ENCODE data around the gene NPLOC4.

The NPLOC4 gene

DNA sequence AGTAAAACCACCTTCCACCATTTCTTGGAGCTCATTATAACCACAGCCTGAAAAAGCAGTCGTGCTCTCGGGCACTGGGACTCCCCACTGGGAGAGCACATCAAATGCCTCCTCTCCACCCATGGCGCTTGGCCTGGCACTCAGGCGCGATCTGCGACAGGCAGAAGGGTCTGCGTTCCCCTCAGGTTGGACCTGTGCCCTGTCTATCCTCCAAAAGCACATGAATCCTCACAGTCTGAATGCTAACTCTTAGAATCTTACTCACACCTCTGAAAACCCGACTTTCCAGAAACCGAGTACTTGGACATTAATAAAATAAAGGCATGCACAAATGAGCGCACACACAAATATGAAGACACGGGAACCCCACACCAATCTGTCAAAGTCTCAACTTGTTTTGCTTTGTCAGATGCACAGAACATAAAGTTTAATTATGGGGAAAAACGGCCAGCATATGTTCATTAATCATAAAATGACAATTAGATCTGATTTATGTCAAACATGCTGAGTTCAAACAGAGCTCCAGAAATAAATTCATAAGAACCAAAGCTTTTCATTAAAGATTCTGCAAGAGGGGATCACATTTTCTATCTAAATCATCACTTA lies 64.2 kb downstream of the NPLOC4 start:
- Mint-ChIP-seq H3K4me3 (no peak overlapping the region), H3K27me3 (ENCODE audit: low read depth, poor library complexity) (peaks cover 3% of the 10 kb centered on the region), H3K36me3 (ENCODE audit: low read depth) (peaks cover 64% of the 10 kb centered on the region), H3K27ac (no peak overlapping the region), H3K4me1 (peaks cover 52% of the 10 kb centered on the region), H3K9me3 (no peaks in the 10 kb centered on the region)
- TF ChIP-seq CTCF (IDR thresholded peaks at IDR 0.05) = no peak
- DNase-seq = no peak

- peaks cover 43% of the 10 kb centered on the region for H3K4me1 Mint-ChIP-seq
- TF ChIP-seq CTCF (IDR thresholded peaks at IDR 0.05) = no peak
- H3K9me3 Mint-ChIP-seq = no peaks in the 10 kb centered on the region
- no peak for DNase-seq
- peaks cover 3% of the 10 kb centered on the region for H3K27me3 Mint-ChIP-seq (ENCODE audit: low read depth, poor library complexity)
- H3K4me3 Mint-ChIP-seq = no peak overlapping the region
- H3K36me3 Mint-ChIP-seq (ENCODE audit: low read depth) = peaks cover 58% of the 10 kb centered on the region
- H3K27ac Mint-ChIP-seq = no peak overlapping the region
Measured at GRCh38 chr17:81570964-81571363, 65.9 kb downstream of the NPLOC4 start.

DNA sequence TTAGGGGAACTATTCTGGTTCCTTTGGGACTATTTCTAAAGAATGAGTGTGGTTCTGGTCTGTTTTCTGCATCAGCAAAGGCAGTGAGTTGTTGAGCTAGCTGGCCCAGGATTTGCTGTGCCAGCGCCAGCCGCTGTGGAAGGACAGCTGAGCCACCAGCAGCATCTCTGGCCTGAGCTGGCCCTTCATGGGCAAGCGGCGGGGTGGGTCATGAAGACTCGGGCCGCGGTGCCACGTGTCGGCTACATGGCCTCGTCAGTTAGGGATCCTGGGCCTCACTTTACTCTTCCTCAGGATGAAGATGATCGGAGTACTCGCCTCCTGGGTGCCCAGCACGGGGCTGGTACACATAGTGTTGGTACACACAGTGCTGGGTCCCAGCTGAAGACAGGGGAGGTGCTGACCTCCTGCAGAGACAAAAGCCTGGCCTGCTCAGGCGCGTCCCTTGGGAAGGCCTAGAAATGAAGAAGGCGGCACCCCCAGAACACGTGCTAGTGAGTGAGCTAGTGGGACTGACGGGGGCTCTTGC lies 66.9 kb downstream of the NPLOC4 start:
- peaks cover 59% of the 10 kb centered on the region for H3K36me3 Mint-ChIP-seq (ENCODE audit: low read depth)
- H3K9me3 Mint-ChIP-seq = no peaks in the 10 kb centered on the region
- DNase-seq = no peak
- no peak for TF ChIP-seq CTCF (IDR thresholded peaks at IDR 0.05)
- H3K4me3 Mint-ChIP-seq = no peak overlapping the region
- H3K27me3 Mint-ChIP-seq (ENCODE audit: low read depth, poor library complexity) = peaks cover 3% of the 10 kb centered on the region
- H3K4me1 Mint-ChIP-seq = peaks cover 39% of the 10 kb centered on the region
- no peak overlapping the region for H3K27ac Mint-ChIP-seq

DNA sequence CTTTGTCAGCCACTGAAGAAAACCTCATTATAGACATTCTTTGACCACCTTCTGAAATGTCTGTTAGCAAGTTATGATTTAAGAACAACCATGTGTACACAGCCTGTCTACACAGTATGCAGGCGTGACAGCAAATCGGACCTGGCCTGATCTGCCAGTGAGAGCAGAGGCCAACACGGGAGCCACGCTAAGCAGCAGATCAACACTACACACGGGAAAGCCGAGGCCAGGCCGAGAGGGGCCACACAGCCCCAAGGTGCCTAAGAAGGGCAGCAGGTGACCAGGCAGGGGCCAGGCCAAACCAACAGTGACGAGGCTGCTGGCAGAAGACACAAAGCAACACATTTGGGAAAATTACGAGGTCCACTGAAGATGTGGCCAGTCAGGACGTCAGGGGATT lies 68.5 kb downstream of the NPLOC4 start:
- H3K27ac Mint-ChIP-seq = peak overlapping the region; percentile 73
- no peak for TF ChIP-seq CTCF (IDR thresholded peaks at IDR 0.05)
- H3K27me3 Mint-ChIP-seq (ENCODE audit: low read depth, poor library complexity) = no peaks in the 10 kb centered on the region
- peaks cover 23% of the 10 kb centered on the region for H3K4me1 Mint-ChIP-seq
- H3K4me3 Mint-ChIP-seq = no peak overlapping the region
- H3K36me3 Mint-ChIP-seq (ENCODE audit: low read depth) = peaks cover 55% of the 10 kb centered on the region
- DNase-seq = no peak
- H3K9me3 Mint-ChIP-seq = no peaks in the 10 kb centered on the region

- no peak overlapping the region for H3K4me3 Mint-ChIP-seq
- no peaks in the 10 kb centered on the region for H3K27me3 Mint-ChIP-seq (ENCODE audit: low read depth, poor library complexity)
- peaks cover 14% of the 10 kb centered on the region for H3K4me1 Mint-ChIP-seq
- peaks cover 52% of the 10 kb centered on the region for H3K36me3 Mint-ChIP-seq (ENCODE audit: low read depth)
- no peak for DNase-seq
- H3K27ac Mint-ChIP-seq = peak overlapping the region; percentile 51
- no peak for TF ChIP-seq CTCF (IDR thresholded peaks at IDR 0.05)
- no peaks in the 10 kb centered on the region for H3K9me3 Mint-ChIP-seq
Measured at GRCh38 chr17:81567191-81567590, 69.7 kb downstream of the NPLOC4 start.

All from nephron progenitor cell (in vitro differentiated cells).